Measurements from ENCODE around the gene HDAC1. TPM values are rescaled to one million over a fixed set of nuclear protein-coding genes. Genes with fewer than 3 reads are reported as not detected.

Gene HDAC1
- total RNA-seq, 1 experiment from 2014 or later: 117 TPM

GRCh38 chr1:32247452-32247851, 44.4 kb upstream of the HDAC1 start:
- Histone ChIP-seq H3K4me1 (no peaks in the 10 kb centered on the region), H3K9me3 (no peaks in the 10 kb centered on the region), H3K4me3 (ENCODE audit: low read depth, low read length) (no peak overlapping the region), H3K27me3 (replicated peaks; ENCODE audit: control insufficient read depth, insufficient read depth, low read length) (no peaks in the 10 kb centered on the region), H3K36me3 (ENCODE audit: control insufficient read depth, insufficient read depth, low read length) (no peaks in the 10 kb centered on the region)
- no peaks in the 10 kb centered on the region for H3K4me1 Mint-ChIP-seq (ENCODE audit: low read depth, unreplicated experiment)
- no peak for DNase-seq
- no TSS peak for BruUV-seq (replicated peaks)
- ChIA-PET POLR2A (no interaction called here), CTCF (no interaction called here)
- no peaks in the 10 kb centered on the region for H3K27me3 Mint-ChIP-seq (ENCODE audit: insufficient read depth, unreplicated experiment)
- H3K9me3 Mint-ChIP-seq (ENCODE audit: unreplicated experiment): no peaks in the 10 kb centered on the region
- no peak for TF ChIP-seq CTCF (IDR thresholded peaks at IDR 0.05; ENCODE audit: insufficient read depth in 1 of 2, low read depth in 1 of 2, low read length in 1 of 2, severe bottlenecking in 1 of 2, unreplicated experiment in 1 of 2)
- H3K27ac Mint-ChIP-seq (ENCODE audit: unreplicated experiment): no peak overlapping the region
- no peaks in the 10 kb centered on the region for H3K36me3 Mint-ChIP-seq (ENCODE audit: insufficient read depth, unreplicated experiment)
- H3K4me3 Mint-ChIP-seq (ENCODE audit: unreplicated experiment): no peak overlapping the region
- intact Hi-C loops (cut with micrococcal nuclease; ENCODE audit: unreplicated experiment): no loop called here

GRCh38 chr1:32247983-32248889, 43.6 kb upstream of the HDAC1 start:
- intact Hi-C loops (cut with micrococcal nuclease; ENCODE audit: unreplicated experiment): no loop called here
- Histone ChIP-seq H3K4me3 (ENCODE audit: low read depth, low read length) (no peak overlapping the region), H3K27me3 (replicated peaks; ENCODE audit: control insufficient read depth, insufficient read depth, low read length) (no peaks in the 10 kb centered on the region), H3K36me3 (ENCODE audit: control insufficient read depth, insufficient read depth, low read length) (no peaks in the 10 kb centered on the region), H3K4me1 (no peaks in the 10 kb centered on the region), H3K9me3 (no peaks in the 10 kb centered on the region)
- Mint-ChIP-seq H3K4me3 (ENCODE audit: unreplicated experiment) (no peak overlapping the region), H3K27ac (ENCODE audit: unreplicated experiment) (no peak overlapping the region), H3K9me3 (ENCODE audit: unreplicated experiment) (no peaks in the 10 kb centered on the region), H3K36me3 (ENCODE audit: insufficient read depth, unreplicated experiment) (no peaks in the 10 kb centered on the region), H3K27me3 (ENCODE audit: insufficient read depth, unreplicated experiment) (no peaks in the 10 kb centered on the region), H3K4me1 (ENCODE audit: low read depth, unreplicated experiment) (no peaks in the 10 kb centered on the region)
- BruUV-seq (replicated peaks): no TSS peak
- TF ChIP-seq CTCF (IDR thresholded peaks at IDR 0.05; ENCODE audit: insufficient read depth in 1 of 2, low read depth in 1 of 2, low read length in 1 of 2, severe bottlenecking in 1 of 2, unreplicated experiment in 1 of 2): peak; percentile 23 to 25
- DNase-seq: peak; percentile 47 to 48
- ChIA-PET POLR2A (interaction anchor here (0.6 kb wide), 1 partner anchor 9 kb away, joined by 3 read pairs; no protein-coding TSS in a partner anchor), CTCF (no interaction called here)

- intact Hi-C loops (cut with micrococcal nuclease; ENCODE audit: unreplicated experiment): no loop called here
- no peak overlapping the region for H3K4me3 ChIP-seq (ENCODE audit: low read depth, low read length)
- POLR2A ChIA-PET: interaction anchor here (0.5 kb wide), 1 partner anchor 30 kb away, joined by 6 read pairs; no protein-coding TSS in a partner anchor
Observed at GRCh38 chr1:32249831-32250525, 41.9 kb upstream of the HDAC1 start.

More at GRCh38 chr1:32249831-32250525, 41.9 kb upstream of the HDAC1 start:
- Histone ChIP-seq H3K9me3 (no peaks in the 10 kb centered on the region), H3K27me3 (replicated peaks; ENCODE audit: control insufficient read depth, insufficient read depth, low read length) (no peaks in the 10 kb centered on the region), H3K36me3 (ENCODE audit: control insufficient read depth, insufficient read depth, low read length) (no peaks in the 10 kb centered on the region), H3K4me1 (no peaks in the 10 kb centered on the region)
- no peaks in the 10 kb centered on the region for H3K4me1 Mint-ChIP-seq (ENCODE audit: low read depth, unreplicated experiment)
- CTCF ChIA-PET: no interaction called here
- no peaks in the 10 kb centered on the region for H3K36me3 Mint-ChIP-seq (ENCODE audit: insufficient read depth, unreplicated experiment)
- no peak for TF ChIP-seq CTCF (IDR thresholded peaks at IDR 0.05; ENCODE audit: insufficient read depth in 1 of 2, low read depth in 1 of 2, low read length in 1 of 2, severe bottlenecking in 1 of 2, unreplicated experiment in 1 of 2)
- no peak overlapping the region for H3K4me3 Mint-ChIP-seq (ENCODE audit: unreplicated experiment)
- no TSS peak for BruUV-seq (replicated peaks)
- no peak overlapping the region for H3K27ac Mint-ChIP-seq (ENCODE audit: unreplicated experiment)
- no peaks in the 10 kb centered on the region for H3K9me3 Mint-ChIP-seq (ENCODE audit: unreplicated experiment)
- no peak for DNase-seq
- H3K27me3 Mint-ChIP-seq (ENCODE audit: insufficient read depth, unreplicated experiment): no peaks in the 10 kb centered on the region
